Mesenteric fat pad (tissue), 1 donor: ENCODE data around the gene HRH1. TPM values are rescaled to one million over a fixed set of nuclear protein-coding genes. Genes with fewer than 3 reads are reported as not detected.

Source experiments
- DNase-seq: peaks from one replicate; pipeline ENCODE4 v3.0.0-alpha.2; 2020; ENCODE audit warnings: low spot score
- total RNA-seq: library from RNA; stranded (reverse); fragmentation: NEBNext Ultra II Directional; extraction: Animal tissue kit (Norgen Biotek cat#: 25700); gene quantifications from one replicate; pipeline ENCODE4 v1.2.1, GENCODE V29; 2021
- donor health status: DM: yes; HTN: yes; CAD: no.

Gene HRH1
- total RNA-seq, 1 donor from 2014 or later, result 3.8 TPM

DNA sequence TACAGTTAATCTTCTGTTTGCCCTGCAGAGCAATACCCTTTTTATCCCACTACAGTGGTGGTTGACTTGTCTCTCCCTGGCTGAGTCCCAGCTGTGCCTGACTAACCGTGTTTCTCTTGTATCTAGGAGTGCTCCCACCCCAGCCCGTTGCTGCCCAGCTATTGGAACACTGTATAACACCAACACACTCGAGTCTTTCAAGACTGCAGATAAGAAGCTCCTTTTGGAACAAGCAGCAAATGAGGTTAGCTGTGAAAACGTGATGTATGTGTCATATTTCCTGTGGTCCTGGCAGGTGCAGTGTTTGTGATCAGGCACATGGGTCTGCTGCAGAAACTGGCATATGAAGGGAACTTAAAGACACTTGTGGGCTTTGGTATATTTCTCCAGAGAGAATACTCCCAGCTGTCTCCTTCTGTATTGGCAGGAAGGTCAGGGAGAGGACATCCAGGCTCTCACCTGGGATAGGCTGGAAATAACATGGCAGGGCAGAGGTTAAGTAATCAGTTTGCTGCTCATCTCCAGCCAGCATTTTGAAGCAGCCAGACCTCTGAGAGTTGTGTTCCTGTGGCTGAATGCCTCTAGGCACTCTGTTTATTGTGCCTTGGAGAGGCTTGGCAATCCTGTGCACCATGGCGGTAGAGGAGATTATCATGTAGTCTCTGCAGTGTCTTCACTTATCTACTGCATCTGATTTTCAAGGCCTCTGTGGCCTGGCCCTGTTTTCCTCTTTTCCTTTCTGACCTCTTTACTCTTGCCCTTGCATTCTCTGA, 152.7 kb downstream of the HRH1 start:
- no peak for DNase-seq

DNA sequence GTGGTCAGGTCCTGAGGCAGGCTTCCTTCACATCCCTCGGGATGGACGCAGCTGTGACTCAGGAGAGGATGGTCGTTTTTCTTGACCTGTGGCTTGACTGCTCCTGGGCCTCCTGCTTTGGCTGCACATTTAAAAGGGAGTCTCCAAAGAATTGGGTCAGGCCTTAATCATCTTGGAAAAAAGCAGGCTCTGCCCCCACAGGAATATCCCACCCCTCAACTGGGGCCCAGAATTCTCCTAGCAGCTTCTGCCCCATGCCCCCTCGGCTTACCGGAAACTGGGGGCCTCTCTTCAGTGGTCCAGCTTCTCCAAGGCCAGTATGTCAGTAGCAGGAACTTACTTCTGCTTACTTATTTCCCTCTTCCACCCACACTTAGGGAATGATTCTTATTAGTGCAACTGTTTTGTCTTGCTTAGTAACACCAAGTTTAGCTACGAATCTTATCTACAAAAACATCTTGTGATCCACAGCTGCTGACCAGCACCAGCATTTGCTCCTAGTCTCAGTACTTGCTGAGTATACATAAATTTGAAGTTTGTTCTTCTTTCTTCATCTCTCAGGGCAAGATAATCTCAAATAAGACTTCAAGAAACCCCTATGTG, 153.6 kb downstream of the HRH1 start:
- DNase-seq, result no peak

DNA sequence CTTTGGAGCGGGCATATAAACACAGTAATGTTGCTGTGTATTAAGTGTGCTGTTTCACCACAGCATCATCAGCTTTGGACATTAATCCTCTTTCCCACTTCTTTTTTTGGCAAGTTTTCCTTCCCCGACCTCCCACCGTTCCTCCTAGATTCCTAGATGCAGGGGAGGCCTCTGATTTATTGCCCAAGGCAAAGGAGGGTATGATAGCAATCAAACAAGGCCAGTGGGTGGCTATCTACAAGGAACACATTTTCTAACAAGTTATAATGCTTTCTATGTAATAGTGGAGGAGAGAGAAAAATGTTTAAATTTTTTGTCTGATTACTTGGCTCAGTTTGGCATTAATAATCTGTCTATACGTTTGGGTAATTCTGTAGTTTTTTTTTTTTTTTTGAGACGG, 156.0 kb downstream of the HRH1 start:
- DNase-seq, result no peak

DNA sequence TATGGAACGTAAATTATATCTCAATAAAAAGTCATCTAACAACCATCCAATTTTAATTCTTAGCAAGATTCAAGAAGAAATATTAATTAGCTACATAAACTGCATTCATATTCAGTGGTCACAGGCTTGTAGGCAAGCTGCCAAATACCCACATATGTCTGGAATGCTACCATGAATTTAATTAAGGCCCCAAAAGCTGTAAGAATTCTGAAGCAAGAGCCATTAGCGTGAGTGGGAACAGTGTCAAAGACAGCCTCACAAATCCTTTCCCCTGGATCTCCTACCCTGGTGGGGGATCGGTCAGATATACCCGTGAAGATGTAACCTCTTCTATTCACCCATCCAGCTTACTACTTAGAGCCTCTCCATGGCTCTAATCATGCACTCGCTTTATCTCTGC, 157.9 kb downstream of the HRH1 start:
- no peak for DNase-seq

Other genes starting within 250 kb of the HRH1 start
- gene SLC6A1, start 161.7 kb upstream of the HRH1 start, total RNA-seq, result 0.39 TPM
- 48.0 TPM for gene ATG7, start 117.9 kb downstream of the HRH1 start, total RNA-seq